Measurements from ENCODE around the gene CA9.

CA9 gene

DNA sequence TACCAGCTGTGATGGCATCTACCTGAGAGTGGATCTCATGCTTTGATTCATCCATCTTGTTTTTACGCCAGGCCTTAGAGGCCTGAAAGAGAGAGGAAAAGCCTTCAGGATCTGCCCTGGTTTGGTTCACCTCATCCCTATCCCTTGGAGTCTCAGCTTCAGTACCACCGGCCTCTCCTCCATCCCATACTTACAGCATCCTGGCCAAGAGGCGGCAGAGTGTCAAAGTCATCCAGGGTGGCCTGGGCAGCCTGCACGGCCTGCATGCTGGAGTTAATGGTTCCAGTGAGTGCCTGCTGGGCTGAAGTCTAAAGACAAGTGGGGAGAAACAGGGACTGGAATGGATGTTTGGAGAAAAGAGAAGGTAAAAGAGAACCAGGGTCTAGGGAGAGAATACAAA is 45.8 kb downstream of the CA9 start:
- no peak for DNase-seq (ENCODE audit: low read depth)
- no peak overlapping the region for H3K4me3 ChIP-seq (ENCODE audit: low read depth, low read length)
- TF ChIP-seq, protein P1, sequence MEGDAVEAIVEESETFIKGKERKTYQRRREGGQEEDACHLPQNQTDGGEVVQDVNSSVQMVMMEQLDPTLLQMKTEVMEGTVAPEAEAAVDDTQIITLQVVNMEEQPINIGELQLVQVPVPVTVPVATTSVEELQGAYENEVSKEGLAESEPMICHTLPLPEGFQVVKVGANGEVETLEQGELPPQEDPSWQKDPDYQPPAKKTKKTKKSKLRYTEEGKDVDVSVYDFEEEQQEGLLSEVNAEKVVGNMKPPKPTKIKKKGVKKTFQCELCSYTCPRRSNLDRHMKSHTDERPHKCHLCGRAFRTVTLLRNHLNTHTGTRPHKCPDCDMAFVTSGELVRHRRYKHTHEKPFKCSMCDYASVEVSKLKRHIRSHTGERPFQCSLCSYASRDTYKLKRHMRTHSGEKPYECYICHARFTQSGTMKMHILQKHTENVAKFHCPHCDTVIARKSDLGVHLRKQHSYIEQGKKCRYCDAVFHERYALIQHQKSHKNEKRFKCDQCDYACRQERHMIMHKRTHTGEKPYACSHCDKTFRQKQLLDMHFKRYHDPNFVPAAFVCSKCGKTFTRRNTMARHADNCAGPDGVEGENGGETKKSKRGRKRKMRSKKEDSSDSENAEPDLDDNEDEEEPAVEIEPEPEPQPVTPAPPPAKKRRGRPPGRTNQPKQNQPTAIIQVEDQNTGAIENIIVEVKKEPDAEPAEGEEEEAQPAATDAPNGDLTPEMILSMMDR (IDR thresholded peaks at IDR 0.05; ENCODE audit: low read depth, low read length, missing control alignments): no peak

DNA sequence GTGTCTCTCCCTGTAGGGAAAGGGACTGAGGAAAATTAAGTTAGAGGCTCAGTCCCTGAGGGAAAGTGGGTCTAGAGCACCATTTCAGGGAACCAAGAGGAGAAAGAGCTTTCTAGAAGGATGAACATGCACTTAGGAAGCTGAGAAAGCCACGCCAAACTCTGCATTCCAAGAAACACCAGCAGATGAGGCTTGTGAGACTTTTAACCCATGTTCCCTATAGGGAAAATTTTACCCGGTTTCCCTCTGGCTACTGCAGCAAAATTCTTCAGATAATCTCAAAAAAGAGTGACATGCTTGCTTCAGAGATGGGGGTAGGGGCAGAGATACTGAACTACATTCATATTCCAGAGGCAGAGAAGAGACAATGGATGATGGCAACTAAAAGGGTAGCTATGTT is 49.7 kb downstream of the CA9 start:
- TF ChIP-seq, protein P1 (IDR thresholded peaks at IDR 0.05; ENCODE audit: low read depth, low read length, missing control alignments): no peak

DNA sequence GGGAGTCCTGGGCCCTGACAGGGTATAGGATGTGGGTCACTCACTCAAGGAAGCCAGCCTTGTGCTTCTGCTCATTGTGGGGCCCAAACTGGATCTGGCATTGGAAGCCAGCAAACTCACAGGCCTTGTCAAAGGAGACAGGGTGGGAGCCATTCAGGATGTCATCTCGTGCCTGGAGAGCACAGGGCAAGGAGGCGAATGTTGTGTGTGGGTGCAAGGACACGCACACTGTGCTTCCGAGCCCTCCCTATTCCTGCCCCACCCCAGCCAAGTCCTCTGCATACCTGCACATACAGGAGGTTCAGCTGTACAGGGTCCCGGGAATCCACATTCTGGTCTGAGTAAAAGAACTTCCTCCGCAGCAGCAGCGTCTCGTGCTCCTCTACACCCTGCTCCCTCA is 50.2 kb downstream of the CA9 start:
- TF ChIP-seq, protein P1 (IDR thresholded peaks at IDR 0.05; ENCODE audit: low read depth, low read length, missing control alignments): no peak
- no peak overlapping the region for H3K4me3 ChIP-seq (ENCODE audit: low read depth, low read length)
- no peak for DNase-seq (ENCODE audit: low read depth)

More for the DNA sequence above, 49.7 kb downstream of the CA9 start:
- DNase-seq (ENCODE audit: low read depth): no peak
- H3K4me3 ChIP-seq (ENCODE audit: low read depth, low read length): no peak overlapping the region

DNA sequence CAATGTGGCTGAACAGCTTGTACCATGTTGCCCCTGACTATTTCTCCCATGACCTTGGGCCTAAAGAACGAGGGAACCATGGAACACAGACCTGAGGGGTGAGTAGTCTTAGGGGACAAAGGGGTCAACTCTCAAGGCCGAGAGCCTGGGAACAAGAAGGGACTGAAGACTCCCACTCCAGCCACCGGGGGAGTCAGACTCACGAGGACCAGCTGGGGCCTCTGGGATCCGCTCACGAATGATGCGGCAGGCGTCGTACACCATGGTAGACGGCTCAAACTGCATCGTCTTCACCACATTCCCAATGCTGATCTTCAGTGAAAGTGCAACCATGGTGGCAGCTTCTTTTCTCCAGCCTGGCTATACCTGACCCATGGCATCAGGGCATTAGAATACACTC is 51.6 kb downstream of the CA9 start:
- TF ChIP-seq, protein P1 (IDR thresholded peaks at IDR 0.05; ENCODE audit: low read depth, low read length, missing control alignments): peak; percentile 14
- no peak for DNase-seq (ENCODE audit: low read depth)

DNA sequence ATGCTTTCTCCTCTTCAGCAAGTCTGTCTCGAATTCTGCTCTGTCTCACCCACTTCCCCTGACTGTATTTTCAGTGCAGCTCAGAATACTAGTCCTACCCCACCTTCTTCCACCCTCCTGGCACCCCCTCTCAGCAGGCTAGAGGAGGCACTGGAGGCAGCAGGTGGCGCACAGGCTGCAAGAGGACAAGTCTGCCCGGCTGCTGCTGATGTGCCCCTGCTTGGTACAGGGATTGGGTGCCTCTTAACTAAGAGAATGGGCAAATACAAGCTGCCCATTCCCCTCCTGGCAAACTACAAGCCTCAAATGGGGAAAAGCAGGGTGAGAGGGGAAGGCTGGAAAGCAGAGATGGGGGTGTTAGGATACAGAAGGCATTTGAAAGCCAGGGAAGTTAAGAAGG is 53.2 kb downstream of the CA9 start:
- TF ChIP-seq, protein P1 (IDR thresholded peaks at IDR 0.05; ENCODE audit: low read depth, low read length, missing control alignments): peak; percentile 19
- no peak overlapping the region for H3K4me3 ChIP-seq (ENCODE audit: low read depth, low read length)
- DNase-seq (ENCODE audit: low read depth): no peak

More for the DNA sequence above, 51.6 kb downstream of the CA9 start:
- no peak overlapping the region for H3K4me3 ChIP-seq (ENCODE audit: low read depth, low read length)

DNA sequence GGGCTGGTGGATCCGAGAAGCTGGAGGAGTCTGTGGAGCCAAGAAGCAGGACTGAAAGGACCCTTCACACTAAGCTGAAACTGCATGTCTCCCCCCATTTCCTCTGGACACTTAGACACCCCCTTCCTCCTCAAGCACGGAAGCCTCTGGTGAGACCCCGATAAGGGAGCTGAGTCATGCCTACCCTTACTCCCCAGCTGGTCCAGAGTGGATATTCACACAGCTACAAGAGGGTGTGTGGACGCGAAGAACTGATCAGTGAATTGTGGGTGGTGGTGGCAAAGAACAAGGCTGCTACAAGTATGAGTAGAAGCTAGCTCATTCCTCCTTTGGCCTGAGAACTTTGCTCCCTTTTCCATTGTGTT is 53.9 kb downstream of the CA9 start:
- TF ChIP-seq, protein P1 (IDR thresholded peaks at IDR 0.05; ENCODE audit: low read depth, low read length, missing control alignments): no peak
- H3K4me3 ChIP-seq (ENCODE audit: low read depth, low read length): peak overlapping the region; percentile 57
- DNase-seq (ENCODE audit: low read depth): no peak
